Activated T-cell treated with anti-CD3 and anti-CD28 coated beads for 1 hour (primary cell): ENCODE results near the gene SHMT1.
"Not testable (repeated sequence)": the region's sequence is repeated elsewhere in the genome, so short reads cannot be mapped to it uniquely, and the experiment has no call there.

Experiments
- DNase-seq: peaks from one replicate; pipeline ENCODE4 v3.0.0-alpha.2; 2020; ENCODE audit warnings: low read depth

Gene SHMT1

DNA sequence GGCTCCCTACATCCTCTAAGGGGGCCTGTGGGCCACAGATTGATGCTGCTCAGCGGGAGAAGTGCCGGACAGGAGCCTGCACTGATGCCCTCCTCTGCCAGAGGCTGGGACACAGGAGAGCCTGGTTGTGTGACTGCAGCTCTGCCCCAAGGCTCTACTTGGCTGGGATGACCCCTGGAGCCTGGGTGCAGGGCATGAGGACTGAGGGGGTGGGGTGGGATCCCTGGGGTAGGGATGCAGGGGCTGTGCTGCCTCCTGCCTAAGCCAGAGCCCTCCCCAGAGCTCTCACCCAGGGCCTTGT, 14.8 kb upstream of the SHMT1 start:
- DNase-seq: no peak

DNA sequence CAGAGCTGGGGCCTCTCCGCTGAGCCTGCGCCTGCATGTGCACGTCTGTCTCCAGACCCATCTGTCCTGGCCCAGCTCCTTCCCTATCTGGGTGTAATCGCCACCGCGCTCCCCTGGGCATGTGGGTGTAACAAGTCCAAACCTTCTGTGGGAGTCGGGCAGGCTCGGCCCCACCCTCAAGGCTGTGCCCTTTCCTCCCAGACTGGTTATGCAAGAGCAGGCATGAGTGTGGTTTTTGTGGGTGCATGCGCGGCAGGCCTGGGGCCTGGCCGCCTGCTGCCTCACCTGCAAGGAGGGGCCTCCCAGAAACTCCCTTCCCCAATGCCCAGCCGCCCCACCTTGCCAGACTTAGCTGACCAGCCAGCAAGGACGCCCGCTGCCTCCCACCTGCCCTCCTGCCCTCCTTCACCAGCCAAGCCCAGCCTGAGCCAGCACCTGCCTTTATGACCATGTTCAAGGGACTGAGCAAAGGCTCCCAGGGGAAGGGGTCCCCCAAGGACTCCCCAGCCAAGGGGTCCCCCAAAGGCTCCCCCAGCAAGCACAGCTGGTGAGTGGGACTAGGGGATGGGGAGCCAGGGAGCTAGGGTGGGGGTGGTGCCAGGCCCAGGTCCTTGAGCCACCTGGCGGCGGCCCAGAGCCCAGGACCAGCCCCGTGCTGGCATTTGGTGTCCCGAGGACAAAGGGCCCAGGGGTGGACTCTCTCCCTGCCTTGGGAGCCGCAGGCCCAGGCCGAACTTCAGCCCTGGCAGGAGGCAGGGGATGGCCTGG, 14.3 kb upstream of the SHMT1 start, which contains the start of gene EVPLL:
Gene EVPLL, plus strand, starts transcription at position 342 of the 768 bp plus-strand sequence. CDS start 3,160 bp downstream, outside the sequence.
- DNase-seq: no peak

DNA sequence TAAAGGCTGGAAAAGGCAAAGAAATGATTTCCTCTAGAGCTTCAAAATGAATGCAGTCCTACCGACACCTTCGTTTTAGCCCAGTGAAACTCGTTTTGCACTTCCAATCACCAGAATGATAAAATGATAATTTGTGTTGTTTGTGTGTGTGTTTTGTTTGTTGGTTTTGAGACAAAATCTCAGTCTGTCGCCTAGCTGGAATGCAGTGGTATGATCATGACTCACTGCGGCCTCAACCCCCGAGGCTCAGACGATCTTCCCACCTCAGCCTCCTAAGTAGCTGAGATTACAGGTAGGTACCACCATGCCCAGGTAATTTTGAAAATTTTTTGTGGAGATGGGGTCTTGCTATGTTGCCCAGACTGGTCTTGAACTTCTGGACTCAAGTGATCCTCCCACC, 10.9 kb upstream of the SHMT1 start:
- no peak for DNase-seq

GRCh38 chr17:18373181-18373580, 9.8 kb upstream of the SHMT1 start:
- not testable (repeated sequence) for DNase-seq

- DNase-seq: no peak
Measured at GRCh38 chr17:18371455-18371854, 8.1 kb upstream of the SHMT1 start.

DNA sequence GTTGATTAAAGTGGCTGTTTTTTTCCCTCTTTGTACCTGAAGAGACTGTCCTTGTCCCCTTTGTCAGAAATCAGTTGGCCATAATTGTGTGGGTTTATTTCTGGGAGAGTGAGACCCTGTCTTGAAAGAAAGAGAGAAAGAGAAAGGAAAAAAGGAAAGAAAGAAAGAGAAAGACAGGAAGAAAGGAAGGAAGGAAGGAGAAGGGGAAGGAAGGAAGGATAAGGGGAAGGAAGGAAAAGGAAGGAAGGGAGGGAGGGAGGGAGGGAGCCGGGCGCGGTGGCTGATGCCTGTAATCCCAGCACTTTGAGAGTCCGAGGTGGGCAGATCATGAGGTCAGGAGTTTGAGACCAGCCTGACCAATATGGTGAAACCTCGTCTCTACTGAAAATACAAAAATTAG, 7.4 kb upstream of the SHMT1 start:
- no peak for DNase-seq

GRCh38 chr17:18368946-18369345, 5.6 kb upstream of the SHMT1 start:
- DNase-seq: no peak

DNA sequence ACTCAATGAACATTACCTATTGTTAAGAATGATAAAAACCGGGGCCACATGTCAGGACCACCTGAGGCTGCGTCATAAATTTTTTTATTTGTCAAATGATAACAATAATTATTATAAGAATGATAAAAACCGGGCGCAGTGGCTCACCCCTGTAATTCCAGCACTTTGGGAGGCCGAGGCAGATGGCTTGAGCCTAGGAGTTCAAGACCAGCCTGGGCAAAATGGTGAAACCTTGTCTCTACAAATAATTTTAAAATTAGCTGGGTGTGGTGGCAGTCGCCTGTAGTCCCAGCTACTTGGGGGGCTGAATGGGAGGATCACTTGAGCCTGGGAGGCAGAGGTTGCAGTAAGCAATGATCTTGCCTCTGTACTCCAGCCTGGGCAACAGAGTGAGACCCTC, 816 bp upstream of the SHMT1 start:
- DNase-seq: no peak

DNA sequence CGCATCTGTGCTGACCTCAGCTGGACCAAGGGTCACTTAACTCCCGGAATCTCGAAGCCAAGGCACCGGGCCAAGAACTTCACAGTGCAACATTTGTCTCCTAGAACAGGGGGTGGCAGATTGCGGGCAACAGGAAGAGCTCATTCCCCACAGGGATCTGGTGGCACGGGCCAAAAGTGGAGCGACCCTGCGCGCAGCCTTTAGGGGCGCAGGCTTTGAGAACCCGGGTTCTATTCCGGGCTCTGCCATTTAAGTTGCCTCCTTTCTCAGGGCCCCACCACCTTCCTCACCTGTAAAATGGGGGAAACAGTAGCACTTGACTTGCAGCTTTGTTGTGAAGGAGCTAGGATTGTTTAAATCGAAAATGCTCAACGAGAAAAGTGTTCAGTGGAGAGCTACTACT, 651 bp downstream of the SHMT1 start:
- no peak for DNase-seq

GRCh38 chr17:18361837-18362697, 1.3 kb downstream of the SHMT1 start:
- DNase-seq: no peak

- DNase-seq: no peak
Measured at GRCh38 chr17:18360518-18360917, 2.8 kb downstream of the SHMT1 start.

DNA sequence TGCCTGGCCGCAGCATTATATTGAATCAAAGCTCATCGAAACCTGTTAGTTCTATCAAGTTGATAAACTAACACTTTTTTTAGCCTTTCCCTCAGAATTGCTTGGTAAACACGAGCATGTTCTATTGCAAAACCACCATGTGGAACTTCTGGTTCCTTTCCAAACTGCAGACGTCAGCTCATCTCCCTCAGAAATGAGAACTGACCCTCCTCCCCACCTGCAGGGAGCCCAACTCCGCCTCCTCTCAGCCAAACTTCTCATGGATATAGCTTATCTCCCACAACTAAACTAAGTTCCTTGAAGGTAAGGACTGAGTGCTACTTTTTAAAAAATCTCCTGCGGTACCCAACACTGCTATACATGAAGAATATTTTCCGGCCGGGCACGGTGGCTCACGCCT, 6.7 kb downstream of the SHMT1 start:
- no peak for DNase-seq

DNA sequence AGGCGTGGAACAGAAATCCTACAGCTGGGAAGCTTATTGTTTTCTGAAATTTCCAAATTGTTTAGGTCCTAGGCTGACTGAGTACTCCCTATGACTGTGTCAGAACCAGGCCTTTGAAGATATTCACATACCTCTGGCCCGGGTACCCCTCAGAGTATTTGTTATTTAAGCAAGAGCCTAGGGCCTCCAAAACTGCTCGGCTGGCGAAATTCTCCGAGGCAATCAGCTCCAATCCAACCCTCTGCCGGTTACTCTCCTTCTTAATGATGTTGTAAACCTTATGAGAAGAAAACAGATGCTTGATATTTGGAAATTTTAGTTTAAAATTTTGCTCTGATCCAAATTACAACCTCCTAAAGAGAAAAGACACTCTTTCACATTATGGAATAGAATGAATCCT, 9.8 kb downstream of the SHMT1 start:
- no peak for DNase-seq

DNA sequence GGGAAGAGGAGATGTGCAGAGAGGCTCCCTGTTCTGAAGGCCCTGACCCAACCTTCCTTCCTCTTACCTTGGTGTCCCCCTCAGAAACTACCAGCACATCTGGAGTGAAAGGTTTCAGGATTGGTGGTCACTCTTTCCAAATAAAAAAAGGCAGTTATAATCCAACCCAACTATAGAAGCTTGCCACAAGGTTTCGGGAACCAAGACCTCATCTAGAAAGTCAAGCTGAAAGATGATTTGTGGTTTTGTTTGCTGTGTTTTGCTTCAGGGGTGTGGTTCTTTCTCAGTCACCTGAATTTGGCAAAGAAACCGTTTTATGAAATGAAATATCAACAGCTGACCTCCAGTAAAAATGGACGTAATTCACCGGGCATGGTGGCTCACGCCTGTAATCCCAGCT, 19.3 kb downstream of the SHMT1 start:
- DNase-seq: no peak

GRCh38 chr17:18339933-18340332, 23.4 kb downstream of the SHMT1 start:
- DNase-seq: no peak

DNA sequence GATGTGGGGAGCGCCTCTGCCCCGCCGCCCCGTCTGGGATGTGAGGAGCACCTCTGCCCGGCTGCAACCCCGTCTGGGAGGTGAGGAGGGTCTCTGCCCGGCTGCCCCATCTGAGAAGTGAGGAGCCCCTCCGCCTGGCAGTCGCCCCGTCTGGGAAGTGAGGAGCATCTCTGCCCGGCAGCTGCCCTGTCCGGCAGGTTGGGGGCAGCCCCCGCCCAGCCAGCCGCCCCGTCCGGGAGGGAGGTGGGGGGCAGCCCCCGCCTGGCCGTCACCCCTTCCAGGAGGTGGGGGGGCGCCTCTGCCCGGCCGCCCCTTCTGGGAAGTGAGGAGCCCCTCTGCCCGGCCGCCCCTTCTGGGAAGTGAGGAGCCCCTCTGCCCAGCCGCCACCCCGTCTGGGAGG, 25.2 kb downstream of the SHMT1 start:
- DNase-seq: not testable (repeated sequence)

DNA sequence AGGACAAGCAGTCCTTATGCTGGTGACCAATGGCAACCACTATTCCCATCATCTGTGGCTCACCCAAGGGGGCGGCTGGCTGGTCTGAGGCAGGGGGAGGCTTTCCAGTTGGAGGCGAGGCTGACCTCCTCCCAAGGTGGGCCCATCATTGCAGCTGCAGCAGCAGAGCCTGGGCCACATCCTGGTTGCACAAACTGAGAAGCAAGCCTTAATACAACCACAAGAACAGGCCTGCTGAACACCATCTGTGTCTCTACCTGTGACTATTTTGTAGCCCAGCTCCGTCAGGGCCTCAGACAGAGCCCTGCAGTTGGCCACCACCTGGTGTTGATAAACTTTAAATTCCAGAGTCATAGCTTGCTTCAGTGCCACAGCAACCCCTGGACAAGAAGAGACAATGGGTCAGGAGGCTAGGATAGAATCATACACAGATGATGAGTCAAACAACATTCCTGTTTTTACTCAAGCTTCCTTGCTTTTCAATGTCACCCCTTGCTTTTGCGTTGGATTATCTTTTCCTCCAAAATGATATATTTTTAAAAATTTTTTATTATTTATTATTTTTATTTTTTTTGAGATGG, 30.4 kb downstream of the SHMT1 start:
- no peak for DNase-seq

GRCh38 chr17:18331879-18332278, 31.5 kb downstream of the SHMT1 start:
- no peak for DNase-seq

- no peak for DNase-seq
Measured at GRCh38 chr17:18328643-18329204, 34.6 kb downstream of the SHMT1 start.

GRCh38 chr17:18327556-18327955, 35.8 kb downstream of the SHMT1 start:
- DNase-seq: no peak

DNA sequence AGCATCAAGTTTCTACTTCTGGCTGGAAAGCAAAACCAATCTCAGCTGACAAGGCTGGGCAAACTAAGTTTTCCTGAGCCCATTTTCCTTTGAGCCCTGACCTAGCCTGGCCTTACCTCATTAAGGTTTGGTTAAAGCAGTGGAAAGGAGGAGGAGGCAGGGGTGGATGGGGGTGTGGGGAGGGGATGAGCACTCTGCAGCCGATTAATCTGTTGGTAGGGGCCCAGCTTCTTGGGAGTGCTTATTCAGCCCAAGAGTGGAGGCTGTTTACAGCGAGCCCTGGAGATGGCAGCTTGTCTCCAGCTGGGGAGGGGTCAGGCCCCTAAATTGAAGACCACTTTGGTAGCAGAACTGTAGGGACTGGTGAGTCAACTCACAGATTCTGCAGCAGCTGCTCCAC, 36.3 kb downstream of the SHMT1 start:
- DNase-seq: no peak

DNA sequence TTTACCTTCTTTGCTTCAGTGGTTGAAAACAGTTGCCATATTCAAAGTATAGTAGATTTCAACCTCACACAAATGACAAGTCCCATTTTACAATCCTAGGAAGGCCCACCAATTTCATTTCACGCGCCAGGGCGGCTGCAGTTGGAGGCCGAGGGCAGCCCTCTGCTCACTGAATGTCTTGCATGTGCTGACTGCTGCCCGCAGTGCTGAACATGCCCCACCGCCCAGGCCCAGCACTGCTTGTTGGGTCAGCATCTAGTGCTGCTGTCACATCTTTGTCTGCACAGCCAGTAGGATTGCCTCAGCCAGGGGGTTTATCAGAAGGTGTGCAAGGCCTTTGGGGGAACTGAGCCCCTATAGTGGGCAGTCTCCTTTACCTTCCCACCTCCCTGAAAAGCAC, 36.8 kb downstream of the SHMT1 start:
- no peak for DNase-seq

GRCh38 chr17:18326039-18326438, 37.3 kb downstream of the SHMT1 start:
- DNase-seq: no peak
